HG03097 (cell line): ENCODE results near the gene APLF.

Experiments used
- ATAC-seq: cut with Tn5 transposase; IDR thresholded peaks from one replicate; pipeline ENCODE4 v1.9.1; 2021; ENCODE audit not compliant: unreplicated experiment, low FRiP score

APLF gene

GRCh38 chr2:68467077-68467960 is at the start of gene APLF, which contains the start of gene FBXO48:
Gene APLF, plus strand, starts transcription at chr2:68467585. Its CDS starts 147 bp downstream, at chr2:68467732.
Gene FBXO48, minus strand, starts transcription at chr2:68467294. Its CDS starts 2,149 bp downstream, at chr2:68465145.
- peak; percentile 93 for ATAC-seq

GRCh38 chr2:68417926-68418325 is 49.5 kb upstream of the APLF start:
- no peak for ATAC-seq

GRCh38 chr2:68418419-68418818 is 49.0 kb upstream of the APLF start:
- no peak for ATAC-seq

- ATAC-seq = no peak
Measured at GRCh38 chr2:68418855-68419254, 48.5 kb upstream of the APLF start.

GRCh38 chr2:68420254-68420910 is 47.0 kb upstream of the APLF start:
- no peak for ATAC-seq

GRCh38 chr2:68423966-68424650 is 43.3 kb upstream of the APLF start:
- peak; percentile 65 for ATAC-seq

- ATAC-seq = no peak
Measured at GRCh38 chr2:68425503-68425902, 41.9 kb upstream of the APLF start.

GRCh38 chr2:68426446-68426845 is 40.9 kb upstream of the APLF start:
- no peak for ATAC-seq

- no peak for ATAC-seq
Measured at GRCh38 chr2:68426848-68427579, 40.4 kb upstream of the APLF start.

- no peak for ATAC-seq
Measured at GRCh38 chr2:68428126-68428525, 39.3 kb upstream of the APLF start.

- no peak for ATAC-seq
Measured at GRCh38 chr2:68428746-68429145, 38.6 kb upstream of the APLF start.

GRCh38 chr2:68429311-68429826 is 38.0 kb upstream of the APLF start:
- no peak for ATAC-seq

- no peak for ATAC-seq
Measured at GRCh38 chr2:68431316-68431972, 35.9 kb upstream of the APLF start.

GRCh38 chr2:68432696-68433658 is 34.4 kb upstream of the APLF start:
- no peak for ATAC-seq

GRCh38 chr2:68434981-68435380 is 32.4 kb upstream of the APLF start:
- no peak for ATAC-seq

- no peak for ATAC-seq
Measured at GRCh38 chr2:68435615-68436014, 31.8 kb upstream of the APLF start.

GRCh38 chr2:68436270-68436669 is 31.1 kb upstream of the APLF start:
- no peak for ATAC-seq

- ATAC-seq = no peak
Measured at GRCh38 chr2:68438455-68439303, 28.7 kb upstream of the APLF start.
